ENCODE results near the gene HSD17B7.

DNA sequence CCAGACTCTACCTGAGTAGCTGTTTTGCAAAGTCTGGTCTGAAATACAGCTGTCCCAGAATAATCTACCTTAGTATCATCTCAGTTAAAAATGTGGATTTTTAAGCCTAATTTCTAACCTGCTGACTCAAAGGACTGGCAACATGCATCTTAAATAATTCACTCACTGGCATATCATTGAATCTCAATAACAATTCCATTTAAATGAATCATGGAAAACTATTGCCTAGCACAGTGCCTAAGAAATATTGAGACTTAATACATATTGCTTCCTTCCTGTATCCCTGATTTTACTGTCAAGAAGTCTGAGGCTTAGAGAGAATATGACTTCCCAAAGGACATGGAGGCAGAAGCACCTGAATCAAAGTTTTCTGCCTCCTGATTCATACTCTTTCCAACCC, 67.3 kb downstream of the HSD17B7 start:
- TF ChIP-seq, protein P1, sequence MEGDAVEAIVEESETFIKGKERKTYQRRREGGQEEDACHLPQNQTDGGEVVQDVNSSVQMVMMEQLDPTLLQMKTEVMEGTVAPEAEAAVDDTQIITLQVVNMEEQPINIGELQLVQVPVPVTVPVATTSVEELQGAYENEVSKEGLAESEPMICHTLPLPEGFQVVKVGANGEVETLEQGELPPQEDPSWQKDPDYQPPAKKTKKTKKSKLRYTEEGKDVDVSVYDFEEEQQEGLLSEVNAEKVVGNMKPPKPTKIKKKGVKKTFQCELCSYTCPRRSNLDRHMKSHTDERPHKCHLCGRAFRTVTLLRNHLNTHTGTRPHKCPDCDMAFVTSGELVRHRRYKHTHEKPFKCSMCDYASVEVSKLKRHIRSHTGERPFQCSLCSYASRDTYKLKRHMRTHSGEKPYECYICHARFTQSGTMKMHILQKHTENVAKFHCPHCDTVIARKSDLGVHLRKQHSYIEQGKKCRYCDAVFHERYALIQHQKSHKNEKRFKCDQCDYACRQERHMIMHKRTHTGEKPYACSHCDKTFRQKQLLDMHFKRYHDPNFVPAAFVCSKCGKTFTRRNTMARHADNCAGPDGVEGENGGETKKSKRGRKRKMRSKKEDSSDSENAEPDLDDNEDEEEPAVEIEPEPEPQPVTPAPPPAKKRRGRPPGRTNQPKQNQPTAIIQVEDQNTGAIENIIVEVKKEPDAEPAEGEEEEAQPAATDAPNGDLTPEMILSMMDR (conservative IDR thresholded peaks at IDR 0.05; ENCODE audit: low read depth, low read length) = no peak
- no peak for TF ChIP-seq EZH2 (IDR thresholded peaks at IDR 0.05; ENCODE audit: borderline replicate concordance, low read depth, low read length, poor library complexity, severe bottlenecking)
